Bronchial epithelial cell (primary cell): ENCODE data around the gene CRYL1. TPM values are rescaled to one million over a fixed set of nuclear protein-coding genes. Genes with fewer than 3 reads are reported as not detected.
A peak's percentile ranks its signal among the peaks of the same experiment; 100 is the strongest.

Experiments
- DNase-seq: peaks from one replicate; pipeline ENCODE4 v3.0.0-alpha.2; 2010; ENCODE audit warnings: low read depth
- FAIRE-seq: peaks from 2 replicates; lab custom pipeline; 2011; peaks lifted over from hg19 to GRCh38; lab: Jason Lieb, UNC
- H3K27me3 ChIP-seq: 2 replicates; pipeline ENCODE4 v1.5.1; 2011; ENCODE audit warnings: low read length; ENCODE audit not compliant: control insufficient read depth, insufficient read depth
- H3K36me3 ChIP-seq: 2 replicates; pipeline ENCODE4 v1.5.1; 2011; ENCODE audit warnings: low read length; ENCODE audit not compliant: control insufficient read depth, insufficient read depth
- H3K4me3 ChIP-seq: 2 replicates; pipeline ENCODE4 v1.5.1; 2011; ENCODE audit warnings: mild to moderate bottlenecking, low read depth, low read length, control low read depth
- total RNA-seq: library from RNA; depleted of rRNA; stranded (reverse); fragments of >200 nt; gene quantifications from 2 replicates; pipeline ENCODE4 v1.2.1, GENCODE V29; 2014
- TF ChIP-seq, protein P1 (sequence below): IDR thresholded peaks from 2 replicates; pipeline ENCODE4 v1.5.1; 2011; ENCODE audit warnings: mild to moderate bottlenecking, moderate library complexity, low read length, control low read depth, inconsistent platforms; ENCODE audit not compliant: insufficient read depth, severe bottlenecking

Gene CRYL1
- total RNA-seq, 1 donor from 2014 or later, result 17.9 TPM

DNA sequence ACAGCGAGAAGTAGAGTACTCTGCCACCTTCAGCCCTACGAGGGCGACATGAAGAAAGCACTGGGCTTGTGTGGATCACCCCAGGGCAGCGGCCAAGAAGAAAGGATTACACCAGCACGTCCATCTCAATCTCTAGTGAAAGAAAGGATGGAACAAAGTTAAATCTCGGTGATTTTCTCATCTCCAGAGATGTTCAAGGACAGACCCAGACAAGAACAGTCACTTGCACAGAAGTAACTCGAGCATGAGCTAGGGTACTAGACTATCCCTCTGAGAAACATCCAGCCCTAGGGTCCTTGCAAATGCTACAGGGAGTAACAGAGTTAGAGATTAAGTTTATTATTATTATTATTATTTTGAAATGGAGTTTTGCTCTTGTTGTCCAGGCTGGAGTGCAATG, 106.7 kb downstream of the CRYL1 start:
- Histone ChIP-seq H3K36me3 (no peaks in the 10 kb centered on the region), H3K27me3 (no peaks in the 10 kb centered on the region), H3K4me3 (no peak overlapping the region)
- TF ChIP-seq, protein P1, sequence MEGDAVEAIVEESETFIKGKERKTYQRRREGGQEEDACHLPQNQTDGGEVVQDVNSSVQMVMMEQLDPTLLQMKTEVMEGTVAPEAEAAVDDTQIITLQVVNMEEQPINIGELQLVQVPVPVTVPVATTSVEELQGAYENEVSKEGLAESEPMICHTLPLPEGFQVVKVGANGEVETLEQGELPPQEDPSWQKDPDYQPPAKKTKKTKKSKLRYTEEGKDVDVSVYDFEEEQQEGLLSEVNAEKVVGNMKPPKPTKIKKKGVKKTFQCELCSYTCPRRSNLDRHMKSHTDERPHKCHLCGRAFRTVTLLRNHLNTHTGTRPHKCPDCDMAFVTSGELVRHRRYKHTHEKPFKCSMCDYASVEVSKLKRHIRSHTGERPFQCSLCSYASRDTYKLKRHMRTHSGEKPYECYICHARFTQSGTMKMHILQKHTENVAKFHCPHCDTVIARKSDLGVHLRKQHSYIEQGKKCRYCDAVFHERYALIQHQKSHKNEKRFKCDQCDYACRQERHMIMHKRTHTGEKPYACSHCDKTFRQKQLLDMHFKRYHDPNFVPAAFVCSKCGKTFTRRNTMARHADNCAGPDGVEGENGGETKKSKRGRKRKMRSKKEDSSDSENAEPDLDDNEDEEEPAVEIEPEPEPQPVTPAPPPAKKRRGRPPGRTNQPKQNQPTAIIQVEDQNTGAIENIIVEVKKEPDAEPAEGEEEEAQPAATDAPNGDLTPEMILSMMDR, result no peak
- FAIRE-seq (no peak), DNase-seq (no peak)

DNA sequence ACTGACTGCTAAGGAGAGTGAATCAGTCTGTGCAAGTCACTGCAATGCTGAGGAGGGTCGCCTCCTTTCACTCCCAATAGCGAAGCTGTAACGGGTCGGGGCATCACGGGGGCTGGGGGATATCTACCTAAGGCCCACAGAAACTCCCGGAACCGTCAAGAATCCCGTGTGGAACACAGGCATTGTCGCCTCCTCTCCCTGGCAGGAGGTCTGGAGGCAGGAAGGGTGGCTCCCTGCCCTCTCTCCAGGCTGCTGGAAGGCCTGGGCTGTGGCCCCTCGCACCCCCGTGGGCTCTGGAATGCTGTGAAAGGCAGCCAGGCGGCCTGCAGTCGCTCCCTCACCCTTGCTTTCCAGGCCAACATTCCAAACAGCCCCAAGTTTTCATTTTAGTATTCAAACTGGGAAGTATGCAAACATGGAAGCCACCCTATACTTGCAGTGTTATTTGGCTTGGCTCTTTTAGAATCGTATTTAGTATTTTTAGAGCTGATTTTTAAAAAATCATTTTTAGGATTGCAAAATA, 109.4 kb downstream of the CRYL1 start:
- FAIRE-seq, result no peak
- TF ChIP-seq, protein P1, result no peak
- DNase-seq, result no peak
- Histone ChIP-seq H3K36me3 (no peaks in the 10 kb centered on the region), H3K4me3 (no peak overlapping the region), H3K27me3 (no peaks in the 10 kb centered on the region)

DNA sequence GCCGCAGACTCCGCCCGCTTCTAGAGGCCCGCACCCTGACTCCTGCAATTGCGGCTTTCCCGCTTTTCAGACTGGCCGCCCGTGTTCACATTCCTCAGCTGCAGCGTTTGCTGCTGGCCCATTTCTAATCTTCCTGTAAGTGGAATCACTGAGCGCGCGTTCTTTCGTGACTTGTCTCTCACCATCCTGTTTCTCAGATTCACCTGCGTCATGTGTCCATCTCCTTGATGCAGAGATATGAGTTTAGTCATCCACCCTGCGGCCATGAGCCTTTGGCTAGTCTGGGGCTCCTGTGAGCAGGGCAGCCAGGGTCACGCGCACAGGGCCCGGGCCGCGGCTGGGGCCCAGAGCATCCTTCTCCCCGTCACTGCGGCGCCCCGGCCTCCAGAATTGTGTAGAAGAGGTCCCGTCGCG, 110.0 kb downstream of the CRYL1 start:
- no peak overlapping the region for H3K4me3 ChIP-seq
- FAIRE-seq (no peak), DNase-seq (no peak)
- no peaks in the 10 kb centered on the region for H3K36me3 ChIP-seq
- H3K27me3 ChIP-seq, result no peaks in the 10 kb centered on the region
- TF ChIP-seq, protein P1, result no peak

DNA sequence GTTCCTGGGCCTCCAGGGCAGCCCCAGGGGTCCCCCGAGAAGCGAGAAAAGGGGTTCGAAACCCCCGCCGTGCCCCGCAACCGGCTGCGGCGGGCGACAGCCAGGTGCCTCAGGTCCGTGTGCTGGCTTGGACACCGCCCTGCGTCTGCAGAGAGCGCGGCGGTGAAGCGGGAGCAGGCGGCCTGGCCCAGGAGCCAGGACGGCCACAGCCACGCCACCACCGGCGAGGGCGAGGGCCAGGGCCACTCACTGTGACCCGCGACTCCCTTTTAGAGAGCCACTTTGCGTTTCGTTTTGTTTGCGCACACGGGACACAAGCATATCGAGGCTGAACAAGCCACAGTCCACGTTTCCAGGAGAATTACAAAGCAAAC, 110.4 kb downstream of the CRYL1 start:
- no peak for FAIRE-seq
- Histone ChIP-seq H3K27me3 (no peaks in the 10 kb centered on the region), H3K36me3 (no peaks in the 10 kb centered on the region), H3K4me3 (no peak overlapping the region)
- TF ChIP-seq, protein P1, result no peak
- no peak for DNase-seq

DNA sequence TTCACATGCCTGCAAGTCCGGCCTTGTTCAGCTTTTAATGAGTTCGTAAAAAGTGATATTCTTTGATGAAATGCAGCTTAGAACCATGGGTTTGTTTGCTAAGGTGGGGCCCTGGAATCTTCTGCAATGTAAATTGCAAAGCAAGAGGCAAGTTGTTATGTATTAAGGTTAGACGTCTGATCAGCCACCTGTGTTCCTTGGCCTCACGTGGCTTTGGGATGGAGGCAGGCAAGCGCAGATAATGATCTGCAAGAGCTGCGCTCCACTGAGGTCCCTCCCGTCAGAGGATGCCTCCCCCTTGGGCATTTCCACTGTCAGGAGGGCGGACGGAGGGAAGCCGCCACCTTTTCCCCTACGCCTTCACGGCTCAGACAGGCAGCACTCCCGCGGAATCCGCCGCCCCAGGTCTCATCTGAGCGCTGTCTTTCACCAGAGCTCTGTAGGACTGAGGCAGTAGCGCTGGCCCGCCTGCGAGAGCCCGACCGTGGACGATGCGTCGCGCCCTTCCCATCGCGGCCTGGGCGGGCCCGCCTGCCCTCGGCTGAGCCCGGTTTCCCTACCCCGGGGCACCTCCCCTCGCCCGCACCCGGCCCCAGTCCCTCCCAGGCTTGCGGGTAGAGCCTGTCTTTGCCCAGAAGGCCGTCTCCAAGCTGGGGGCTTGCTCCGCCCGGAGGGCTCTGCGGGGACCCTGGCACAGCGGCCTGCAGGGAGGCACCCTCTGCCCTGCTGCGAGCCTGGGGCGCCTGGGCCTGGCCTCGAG, 110.9 kb downstream of the CRYL1 start:
- Histone ChIP-seq H3K27me3 (no peaks in the 10 kb centered on the region), H3K36me3 (no peaks in the 10 kb centered on the region), H3K4me3 (no peak overlapping the region)
- FAIRE-seq, result no peak
- TF ChIP-seq, protein P1, result no peak
- DNase-seq, result peak; percentile 39
